ENCODE measurements around the gene NFIB.

DNA sequence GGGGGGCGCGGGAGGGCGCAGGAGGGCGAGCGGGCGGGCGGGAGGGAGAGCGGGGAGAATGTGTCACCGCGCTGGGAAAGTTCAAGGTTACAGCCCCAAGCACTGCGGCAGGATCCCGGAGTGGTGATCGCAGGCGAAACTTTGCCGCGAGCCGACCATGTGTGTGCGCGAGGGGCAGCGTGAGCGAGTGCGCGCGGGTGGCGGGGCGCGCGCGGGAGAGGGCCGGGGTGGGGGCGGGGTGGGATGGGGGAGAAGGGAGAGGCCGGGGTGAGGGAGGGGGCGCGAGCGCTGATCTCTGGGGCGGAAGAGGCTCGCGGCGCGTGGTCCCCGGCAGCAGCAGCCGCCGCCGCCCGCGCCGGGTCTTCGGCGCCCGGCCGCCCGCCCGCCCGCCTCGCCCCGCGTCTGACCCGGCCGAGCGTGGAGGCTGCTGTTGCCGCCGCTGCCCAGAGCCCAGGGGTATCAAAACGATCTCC, at the start of gene NFIB:
- TF ChIP-seq, protein P1, sequence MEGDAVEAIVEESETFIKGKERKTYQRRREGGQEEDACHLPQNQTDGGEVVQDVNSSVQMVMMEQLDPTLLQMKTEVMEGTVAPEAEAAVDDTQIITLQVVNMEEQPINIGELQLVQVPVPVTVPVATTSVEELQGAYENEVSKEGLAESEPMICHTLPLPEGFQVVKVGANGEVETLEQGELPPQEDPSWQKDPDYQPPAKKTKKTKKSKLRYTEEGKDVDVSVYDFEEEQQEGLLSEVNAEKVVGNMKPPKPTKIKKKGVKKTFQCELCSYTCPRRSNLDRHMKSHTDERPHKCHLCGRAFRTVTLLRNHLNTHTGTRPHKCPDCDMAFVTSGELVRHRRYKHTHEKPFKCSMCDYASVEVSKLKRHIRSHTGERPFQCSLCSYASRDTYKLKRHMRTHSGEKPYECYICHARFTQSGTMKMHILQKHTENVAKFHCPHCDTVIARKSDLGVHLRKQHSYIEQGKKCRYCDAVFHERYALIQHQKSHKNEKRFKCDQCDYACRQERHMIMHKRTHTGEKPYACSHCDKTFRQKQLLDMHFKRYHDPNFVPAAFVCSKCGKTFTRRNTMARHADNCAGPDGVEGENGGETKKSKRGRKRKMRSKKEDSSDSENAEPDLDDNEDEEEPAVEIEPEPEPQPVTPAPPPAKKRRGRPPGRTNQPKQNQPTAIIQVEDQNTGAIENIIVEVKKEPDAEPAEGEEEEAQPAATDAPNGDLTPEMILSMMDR (IDR thresholded peaks at IDR 0.05; ENCODE audit: low read length) = no peak
- no peak for TF ChIP-seq EZH2 (optimal IDR thresholded peaks at IDR 0.05; ENCODE audit: low read depth, low read length)
